Right forelimb (tissue), 1 donor: ENCODE measurements around the gene GDF11.
"Not testable (repeated sequence)": the region's sequence is repeated elsewhere in the genome, so short reads cannot be mapped to it uniquely, and the experiment has no call there.

ENCODE experiments used
- DNase-seq: peaks from one replicate; pipeline ENCODE4 v3.0.0-alpha.2; 2018

The GDF11 gene

GRCh38 chr12:55743406-55744339, 751 bp downstream of the GDF11 start:
- no peak for DNase-seq

- no peak for DNase-seq
These were observed 1.6 kb downstream of the GDF11 start for GRCh38 chr12:55744340-55745030.

- peak; percentile 66 for DNase-seq
These were observed 2.6 kb downstream of the GDF11 start for GRCh38 chr12:55745361-55746173.

GRCh38 chr12:55746174-55746912, 3.4 kb downstream of the GDF11 start:
- no peak for DNase-seq

GRCh38 chr12:55746913-55747231, 4.0 kb downstream of the GDF11 start:
- no peak for DNase-seq

- DNase-seq = no peak
These were observed 5.5 kb downstream of the GDF11 start for GRCh38 chr12:55748230-55748993.

GRCh38 chr12:55755246-55755645, 12.3 kb downstream of the GDF11 start:
- no peak for DNase-seq

- no peak for DNase-seq
These were observed 14.8 kb downstream of the GDF11 start for GRCh38 chr12:55757701-55758100.

GRCh38 chr12:55758575-55758974, 15.7 kb downstream of the GDF11 start:
- not testable (repeated sequence) for DNase-seq

GRCh38 chr12:55760663-55761062, 17.7 kb downstream of the GDF11 start:
- DNase-seq = no peak

- DNase-seq = no peak
These were observed 19.7 kb downstream of the GDF11 start for GRCh38 chr12:55762646-55763045.

GRCh38 chr12:55765736-55766290, 22.9 kb downstream of the GDF11 start:
- DNase-seq = no peak

- no peak for DNase-seq
These were observed 24.2 kb downstream of the GDF11 start for GRCh38 chr12:55767156-55767555.

- no peak for DNase-seq
These were observed 28.8 kb downstream of the GDF11 start for GRCh38 chr12:55771736-55772135.

GRCh38 chr12:55777856-55778255, 34.9 kb downstream of the GDF11 start:
- no peak for DNase-seq

GRCh38 chr12:55780685-55781084, 37.8 kb downstream of the GDF11 start:
- DNase-seq = no peak

GRCh38 chr12:55788546-55788945, 45.6 kb downstream of the GDF11 start:
- DNase-seq = no peak

GRCh38 chr12:55789171-55789570, 46.2 kb downstream of the GDF11 start:
- DNase-seq = no peak

GRCh38 chr12:55789893-55790292, 47.0 kb downstream of the GDF11 start:
- no peak for DNase-seq

GRCh38 chr12:55795950-55796349, 53.0 kb downstream of the GDF11 start:
- DNase-seq = no peak

GRCh38 chr12:55797068-55797467, 54.1 kb downstream of the GDF11 start:
- no peak for DNase-seq

GRCh38 chr12:55797550-55797949, 54.6 kb downstream of the GDF11 start:
- DNase-seq = no peak
